ENCODE measurements around the gene TBX18.

The TBX18 gene

GRCh38 chr6:84752118-84752850, 12.1 kb downstream of the TBX18 start:
- DNase-seq (no peak), ATAC-seq (replicated peaks) (no peak)
- H3K36me3 Mint-ChIP-seq (ENCODE audit: insufficient read depth) = no peaks in the 10 kb centered on the region
- no peaks in the 10 kb centered on the region for H3K27me3 Mint-ChIP-seq
- no peak overlapping the region for H3K27ac Mint-ChIP-seq
- no peaks in the 10 kb centered on the region for H3K4me1 Mint-ChIP-seq (ENCODE audit: low read depth in 2 of 2)
- no peak overlapping the region for H3K4me3 Mint-ChIP-seq
- H3K9me3 Mint-ChIP-seq = peaks cover 0 to 3% of the 10 kb centered on the region in 2 donors

GRCh38 chr6:84749181-84749580, 15.2 kb downstream of the TBX18 start:
- Mint-ChIP-seq H3K27me3 (no peaks in the 10 kb centered on the region), H3K4me1 (ENCODE audit: low read depth in 2 of 2) (no peaks in the 10 kb centered on the region), H3K27ac (no peak overlapping the region), H3K4me3 (no peak overlapping the region), H3K9me3 (peaks cover 0 to 3% of the 10 kb centered on the region in 2 donors), H3K36me3 (ENCODE audit: insufficient read depth) (no peaks in the 10 kb centered on the region)
- DNase-seq (no peak), ATAC-seq (replicated peaks) (no peak)

GRCh38 chr6:84748376-84748775, 16.0 kb downstream of the TBX18 start:
- H3K27me3 Mint-ChIP-seq = no peaks in the 10 kb centered on the region
- H3K4me1 Mint-ChIP-seq (ENCODE audit: low read depth in 2 of 2) = no peaks in the 10 kb centered on the region
- no peaks in the 10 kb centered on the region for H3K36me3 Mint-ChIP-seq (ENCODE audit: insufficient read depth)
- ATAC-seq (replicated peaks) (no peak), DNase-seq (no peak)
- H3K4me3 Mint-ChIP-seq = no peak overlapping the region
- H3K27ac Mint-ChIP-seq = no peak overlapping the region
- peaks cover 0 to 3% of the 10 kb centered on the region in 2 donors for H3K9me3 Mint-ChIP-seq

GRCh38 chr6:84743616-84744015, 20.8 kb downstream of the TBX18 start:
- Mint-ChIP-seq H3K27ac (no peak overlapping the region), H3K9me3 (peaks cover 0 to 3% of the 10 kb centered on the region in 2 donors)

GRCh38 chr6:84740385-84740784, 24.0 kb downstream of the TBX18 start:
- Mint-ChIP-seq H3K4me3 (no peak overlapping the region), H3K36me3 (ENCODE audit: insufficient read depth) (no peaks in the 10 kb centered on the region), H3K9me3 (peaks cover 0 to 6% of the 10 kb centered on the region in 2 donors), H3K4me1 (ENCODE audit: low read depth in 2 of 2) (no peaks in the 10 kb centered on the region), H3K27me3 (no peaks in the 10 kb centered on the region), H3K27ac (no peak overlapping the region)
- ATAC-seq (replicated peaks) (no peak), DNase-seq (no peak)

More at GRCh38 chr6:84743616-84744015, 20.8 kb downstream of the TBX18 start:
- no peaks in the 10 kb centered on the region for H3K4me1 Mint-ChIP-seq (ENCODE audit: low read depth in 2 of 2)
- no peak for ATAC-seq (replicated peaks)
- H3K4me3 Mint-ChIP-seq = no peak overlapping the region
- H3K27me3 Mint-ChIP-seq = no peaks in the 10 kb centered on the region
- DNase-seq = no peak
- H3K36me3 Mint-ChIP-seq (ENCODE audit: insufficient read depth) = no peaks in the 10 kb centered on the region

GRCh38 chr6:84739866-84740208, 24.6 kb downstream of the TBX18 start:
- H3K27ac Mint-ChIP-seq = no peak overlapping the region
- H3K27me3 Mint-ChIP-seq = no peaks in the 10 kb centered on the region
- peaks cover 0 to 6% of the 10 kb centered on the region in 2 donors for H3K9me3 Mint-ChIP-seq
- DNase-seq (no peak), ATAC-seq (replicated peaks) (no peak)
- no peak overlapping the region for H3K4me3 Mint-ChIP-seq
- H3K36me3 Mint-ChIP-seq (ENCODE audit: insufficient read depth) = no peaks in the 10 kb centered on the region
- H3K4me1 Mint-ChIP-seq (ENCODE audit: low read depth in 2 of 2) = no peaks in the 10 kb centered on the region

- ATAC-seq (replicated peaks) (no peak), DNase-seq (no peak)
- no peak overlapping the region for H3K4me3 Mint-ChIP-seq
Observed at GRCh38 chr6:84738996-84739865, 25.2 kb downstream of the TBX18 start.

GRCh38 chr6:84733889-84734288, 30.5 kb downstream of the TBX18 start:
- peaks cover 0 to 6% of the 10 kb centered on the region in 2 donors for H3K9me3 Mint-ChIP-seq

More at GRCh38 chr6:84738996-84739865, 25.2 kb downstream of the TBX18 start:
- Mint-ChIP-seq H3K27me3 (no peaks in the 10 kb centered on the region), H3K36me3 (ENCODE audit: insufficient read depth) (no peaks in the 10 kb centered on the region), H3K27ac (no peak overlapping the region), H3K4me1 (ENCODE audit: low read depth in 2 of 2) (no peaks in the 10 kb centered on the region), H3K9me3 (peaks cover 0 to 6% of the 10 kb centered on the region in 2 donors)

GRCh38 chr6:84731901-84732300, 32.5 kb downstream of the TBX18 start:
- Mint-ChIP-seq H3K36me3 (ENCODE audit: insufficient read depth) (no peaks in the 10 kb centered on the region), H3K4me3 (no peak overlapping the region), H3K27me3 (no peaks in the 10 kb centered on the region), H3K4me1 (ENCODE audit: low read depth in 2 of 2) (no peaks in the 10 kb centered on the region), H3K9me3 (peaks cover 0 to 3% of the 10 kb centered on the region in 2 donors), H3K27ac (no peak overlapping the region)
- ATAC-seq (replicated peaks) (no peak), DNase-seq (no peak)

More at GRCh38 chr6:84733889-84734288, 30.5 kb downstream of the TBX18 start:
- no peaks in the 10 kb centered on the region for H3K36me3 Mint-ChIP-seq (ENCODE audit: insufficient read depth)
- no peaks in the 10 kb centered on the region for H3K4me1 Mint-ChIP-seq (ENCODE audit: low read depth in 2 of 2)
- no peaks in the 10 kb centered on the region for H3K27me3 Mint-ChIP-seq
- H3K27ac Mint-ChIP-seq = no peak overlapping the region
- ATAC-seq (replicated peaks) (no peak), DNase-seq (no peak)
- H3K4me3 Mint-ChIP-seq = no peak overlapping the region

GRCh38 chr6:84731401-84731800, 33.0 kb downstream of the TBX18 start:
- Mint-ChIP-seq H3K4me1 (ENCODE audit: low read depth in 2 of 2) (no peaks in the 10 kb centered on the region), H3K27me3 (no peaks in the 10 kb centered on the region), H3K4me3 (no peak overlapping the region), H3K36me3 (ENCODE audit: insufficient read depth) (no peaks in the 10 kb centered on the region), H3K9me3 (no peaks in the 10 kb centered on the region), H3K27ac (no peak overlapping the region)
- DNase-seq (no peak), ATAC-seq (replicated peaks) (no peak)

- Mint-ChIP-seq H3K27me3 (no peaks in the 10 kb centered on the region), H3K27ac (no peak overlapping the region), H3K9me3 (peaks cover 0 to 3% of the 10 kb centered on the region in 2 donors), H3K4me3 (no peak overlapping the region), H3K4me1 (ENCODE audit: low read depth in 2 of 2) (no peaks in the 10 kb centered on the region), H3K36me3 (ENCODE audit: insufficient read depth) (no peaks in the 10 kb centered on the region)
- DNase-seq = no peak
- ATAC-seq (replicated peaks) = no peak
Observed at GRCh38 chr6:84728602-84729001, 35.8 kb downstream of the TBX18 start.

GRCh38 chr6:84719152-84719551, 45.2 kb downstream of the TBX18 start:
- ATAC-seq (replicated peaks) (no peak), DNase-seq (no peak)
- H3K4me1 Mint-ChIP-seq (ENCODE audit: low read depth in 2 of 2) = no peaks in the 10 kb centered on the region
- H3K36me3 Mint-ChIP-seq (ENCODE audit: insufficient read depth) = no peaks in the 10 kb centered on the region
- no peak overlapping the region for H3K4me3 Mint-ChIP-seq
- peaks cover 3 to 8% of the 10 kb centered on the region in 2 donors for H3K9me3 Mint-ChIP-seq
- no peaks in the 10 kb centered on the region for H3K27me3 Mint-ChIP-seq
- no peak overlapping the region for H3K27ac Mint-ChIP-seq

- H3K27ac Mint-ChIP-seq = no peak overlapping the region
Observed at GRCh38 chr6:84718038-84718955, 46.1 kb downstream of the TBX18 start.

More at GRCh38 chr6:84718038-84718955, 46.1 kb downstream of the TBX18 start:
- peaks cover 3 to 8% of the 10 kb centered on the region in 2 donors for H3K9me3 Mint-ChIP-seq
- DNase-seq (no peak), ATAC-seq (replicated peaks) (no peak)
- H3K4me1 Mint-ChIP-seq (ENCODE audit: low read depth in 2 of 2) = no peaks in the 10 kb centered on the region
- no peak overlapping the region for H3K4me3 Mint-ChIP-seq
- H3K36me3 Mint-ChIP-seq (ENCODE audit: insufficient read depth) = no peaks in the 10 kb centered on the region
- no peaks in the 10 kb centered on the region for H3K27me3 Mint-ChIP-seq
